ENCODE measurements around the gene ADCY2. TPM values are rescaled to one million over a fixed set of nuclear protein-coding genes. Genes with fewer than 3 reads are reported as not detected.

The ADCY2 gene
- total and polyA plus RNA-seq, 2 experiments from 2014 or later: 23.8 to 74.9 TPM

- TF ChIP-seq ZNF462 (CRISPR knock-in tag; IDR thresholded peaks at IDR 0.05) (no peak), NANOG (IDR thresholded peaks at IDR 0.05; ENCODE audit: borderline replicate concordance) (no peak), ZNF331 (CRISPR knock-in tag; IDR thresholded peaks at IDR 0.05; ENCODE audit: low read depth) (no peak), CTCF (conservative IDR thresholded peaks at IDR 0.05; ENCODE audit: low read depth in 2 of 2) (no peak), CREB1 (CRISPR knock-in tag; IDR thresholded peaks at IDR 0.05; ENCODE audit: low read depth) (no peak)
- ATAC-seq (no peak), DNase-seq (ENCODE audit: low spot score) (no peak)
- Mint-ChIP-seq H3K9me3 (no peaks in the 10 kb centered on the region), H3K4me1 (peaks cover 42% of the 10 kb centered on the region), H3K4me3 (no peak overlapping the region), H3K27me3 (ENCODE audit: insufficient read depth, low read depth, poor library complexity) (peaks cover 6% of the 10 kb centered on the region), H3K27ac (peak overlapping the region; percentile 25; the same call in 1 of the 2 replicates), H3K36me3 (ENCODE audit: low read depth) (peaks cover 23% of the 10 kb centered on the region)
- Histone ChIP-seq H3K9me2 (ENCODE audit: insufficient read depth) (peaks cover 6% of the 10 kb centered on the region), H3F3A (replicated peaks; ENCODE audit: low read depth) (no peaks in the 10 kb centered on the region; the same call in 1 of the 2 replicates), H2AFZ (no peak overlapping the region), H3K4me2 (0 out of 2 replicates have a peak overlapping the region, but pooled peaks have one; percentile 28), H3K4me3 (no peak overlapping the region), H4K20me1 (replicated peaks; ENCODE audit: insufficient read depth) (no peaks in the 10 kb centered on the region), H3K27me3 (ENCODE audit: insufficient read depth) (no peaks in the 10 kb centered on the region), H3K79me2 (replicated peaks; ENCODE audit: insufficient read depth) (no peaks in the 10 kb centered on the region), H3K4me1 (ENCODE audit: insufficient read depth) (peaks cover 17% of the 10 kb centered on the region), H3K36me3 (ENCODE audit: insufficient read depth) (peaks cover 9% of the 10 kb centered on the region; the same call in 1 of the 2 replicates), H3K27ac (ENCODE audit: low read depth) (no peak overlapping the region)
Measured at GRCh38 chr5:7784683-7785380, 388.9 kb downstream of the ADCY2 start.

Measured in GM23338 (cell line).